ENCODE data around the gene PTS.

The PTS gene

DNA sequence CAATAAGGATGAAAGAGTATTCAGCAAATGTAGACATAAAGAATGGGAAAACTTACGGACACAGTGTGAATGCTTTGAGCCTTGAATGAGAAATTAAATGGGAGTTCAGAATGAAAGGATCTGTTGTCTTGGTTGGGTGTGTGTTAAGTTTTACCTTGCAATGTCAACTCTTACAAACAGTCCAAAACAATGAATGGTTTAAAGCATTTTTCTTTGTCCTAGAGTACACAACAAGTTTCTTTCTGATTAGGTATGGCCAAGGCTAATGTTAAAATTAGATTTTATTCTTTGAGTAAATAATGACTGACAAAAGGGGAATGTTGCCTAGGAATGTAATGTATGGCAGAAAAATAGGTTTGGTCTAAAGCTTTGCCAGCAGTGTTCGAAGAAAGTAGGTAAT lies 2.5 kb downstream of the PTS start:
- Mint-ChIP-seq H3K4me1 (peaks cover 10% of the 10 kb centered on the region), H3K27me3 (no peaks in the 10 kb centered on the region), H3K9me3 (no peaks in the 10 kb centered on the region), H3K36me3 (peaks cover 15% of the 10 kb centered on the region), H3K4me3 (no peak overlapping the region), H3K27ac (no peak overlapping the region)
- DNase-seq (ENCODE audit: low spot score in 2 of 2) (no peak), ATAC-seq (ENCODE audit: low read depth) (no peak)

DNA sequence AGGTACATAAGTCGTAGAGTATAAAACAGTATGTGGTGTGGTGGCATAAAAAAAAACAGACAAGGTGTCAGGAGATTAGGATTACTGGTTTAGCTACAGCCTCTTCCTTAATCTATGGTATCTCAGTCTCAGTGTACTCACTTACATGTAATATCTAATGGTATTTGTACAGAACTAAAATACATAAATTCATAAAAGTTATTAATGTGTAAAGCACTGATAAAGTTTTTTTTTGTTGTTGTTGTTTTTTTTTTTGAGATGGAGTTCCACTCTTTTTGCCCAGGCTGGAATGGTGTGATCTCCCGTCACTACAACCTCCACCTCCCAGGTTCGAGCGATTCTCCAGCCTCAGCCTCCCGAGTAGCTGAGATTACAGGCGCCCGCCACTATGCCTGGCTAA lies 2.9 kb downstream of the PTS start:
- no peaks in the 10 kb centered on the region for H3K9me3 Mint-ChIP-seq
- no peaks in the 10 kb centered on the region for H3K27me3 Mint-ChIP-seq
- no peak for ATAC-seq (ENCODE audit: low read depth)
- no peak for DNase-seq (ENCODE audit: low spot score in 2 of 2)
- no peak overlapping the region for H3K4me3 Mint-ChIP-seq
- peaks cover 15% of the 10 kb centered on the region for H3K36me3 Mint-ChIP-seq
- peaks cover 10% of the 10 kb centered on the region for H3K4me1 Mint-ChIP-seq
- H3K27ac Mint-ChIP-seq, result no peak overlapping the region

DNA sequence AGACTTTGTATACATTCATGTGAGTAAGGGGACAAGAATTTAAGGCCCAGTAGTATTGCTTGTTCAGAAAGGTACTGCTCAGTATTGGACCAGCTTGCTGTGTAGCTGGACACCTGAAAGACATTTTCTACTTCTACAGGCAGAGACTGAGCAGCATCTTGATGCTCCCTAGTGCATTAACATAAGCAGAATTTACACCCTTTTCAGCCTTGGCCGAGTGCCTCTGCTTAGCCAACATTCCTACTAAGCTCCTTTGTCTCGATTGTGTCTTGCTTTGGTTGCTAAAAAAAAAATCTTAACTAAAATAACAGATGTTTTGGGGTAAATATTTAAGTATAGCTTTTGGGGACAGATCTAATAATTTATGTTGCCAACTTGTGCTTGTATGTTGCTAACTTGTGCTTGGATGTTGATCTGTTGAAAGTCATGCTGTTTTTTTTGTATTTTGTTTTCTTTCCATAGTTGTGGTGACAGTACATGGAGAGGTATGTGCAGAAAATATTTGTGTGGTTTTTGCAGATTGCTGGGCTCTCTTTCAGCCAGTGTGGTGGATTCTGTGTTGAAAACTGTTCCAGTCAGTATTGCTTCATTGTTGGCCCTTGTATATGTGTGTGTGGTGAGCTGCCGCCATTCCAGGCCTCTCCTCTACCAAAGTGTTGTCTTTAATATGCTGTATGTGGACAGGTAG lies 3.7 kb downstream of the PTS start:
- no peak for ATAC-seq (ENCODE audit: low read depth)
- peaks cover 10% of the 10 kb centered on the region for H3K4me1 Mint-ChIP-seq
- H3K27ac Mint-ChIP-seq, result no peak overlapping the region
- peaks cover 15% of the 10 kb centered on the region for H3K36me3 Mint-ChIP-seq
- H3K9me3 Mint-ChIP-seq, result no peaks in the 10 kb centered on the region
- no peak overlapping the region for H3K4me3 Mint-ChIP-seq
- DNase-seq (ENCODE audit: low spot score in 2 of 2), result no peak
- H3K27me3 Mint-ChIP-seq, result no peaks in the 10 kb centered on the region

DNA sequence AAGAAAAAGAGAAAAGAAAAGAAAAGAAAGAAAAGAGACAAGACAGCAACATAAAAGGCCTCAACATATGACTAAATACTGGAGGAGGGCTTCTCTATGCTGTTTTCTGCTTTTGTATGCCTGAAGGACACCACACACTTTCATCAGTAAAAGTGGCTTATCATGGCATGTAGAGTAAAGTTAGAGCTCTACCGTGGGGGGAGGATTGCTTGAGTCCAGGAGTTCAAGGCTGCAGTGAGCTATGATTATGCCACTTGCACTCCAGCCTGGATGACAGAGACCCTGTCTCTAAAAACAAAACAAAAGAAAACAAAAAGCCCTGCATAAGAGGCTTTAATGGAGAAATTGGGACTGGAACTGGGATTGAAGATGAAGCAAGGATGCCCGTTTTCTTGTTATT lies 5.7 kb downstream of the PTS start:
- H3K27me3 Mint-ChIP-seq, result no peaks in the 10 kb centered on the region
- DNase-seq (ENCODE audit: low spot score in 2 of 2) (no peak), ATAC-seq (ENCODE audit: low read depth) (no peak)
- H3K4me3 Mint-ChIP-seq, result no peak overlapping the region
- H3K36me3 Mint-ChIP-seq, result peaks cover 27% of the 10 kb centered on the region
- H3K4me1 Mint-ChIP-seq, result peaks cover 20% of the 10 kb centered on the region
- H3K9me3 Mint-ChIP-seq, result no peaks in the 10 kb centered on the region
- H3K27ac Mint-ChIP-seq, result no peak overlapping the region

DNA sequence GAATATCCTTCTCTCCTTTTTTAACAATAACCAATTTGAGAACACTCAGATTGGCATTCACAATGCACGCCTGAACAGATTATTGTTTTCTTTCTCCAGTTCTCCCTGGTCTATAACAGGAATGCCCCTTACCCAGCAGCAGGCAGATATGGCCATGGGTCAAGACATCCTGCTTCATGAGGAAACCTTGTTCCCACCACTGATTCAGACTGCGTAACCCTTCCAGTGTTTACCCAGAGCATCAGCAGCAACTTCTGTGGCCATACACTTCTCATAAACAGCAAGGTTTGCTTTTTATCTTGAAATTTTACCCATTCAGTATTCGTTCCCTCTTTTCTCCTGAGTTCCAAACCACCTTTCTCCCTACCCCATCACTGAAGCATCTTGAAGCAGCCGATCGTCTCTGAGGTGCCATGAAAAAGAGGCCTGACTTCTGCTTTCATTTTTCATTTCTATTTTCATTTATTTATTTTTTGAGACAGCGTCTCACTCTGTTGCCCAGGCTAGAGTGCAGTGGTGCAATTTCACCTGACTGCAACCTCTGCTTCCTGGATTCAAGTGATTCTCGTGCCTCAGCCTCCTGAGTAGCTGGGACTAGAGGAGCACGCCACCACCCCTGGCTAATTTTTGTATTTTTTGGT lies 9.6 kb downstream of the PTS start:
- DNase-seq (ENCODE audit: low spot score in 2 of 2), result no peak
- Mint-ChIP-seq H3K9me3 (no peaks in the 10 kb centered on the region), H3K4me1 (peaks cover 11% of the 10 kb centered on the region), H3K27ac (peak overlapping the region; percentile 89), H3K4me3 (peak overlapping the region; percentile 47), H3K27me3 (no peaks in the 10 kb centered on the region), H3K36me3 (peaks cover 39% of the 10 kb centered on the region)
- ATAC-seq (ENCODE audit: low read depth), result peak; percentile 67

DNA sequence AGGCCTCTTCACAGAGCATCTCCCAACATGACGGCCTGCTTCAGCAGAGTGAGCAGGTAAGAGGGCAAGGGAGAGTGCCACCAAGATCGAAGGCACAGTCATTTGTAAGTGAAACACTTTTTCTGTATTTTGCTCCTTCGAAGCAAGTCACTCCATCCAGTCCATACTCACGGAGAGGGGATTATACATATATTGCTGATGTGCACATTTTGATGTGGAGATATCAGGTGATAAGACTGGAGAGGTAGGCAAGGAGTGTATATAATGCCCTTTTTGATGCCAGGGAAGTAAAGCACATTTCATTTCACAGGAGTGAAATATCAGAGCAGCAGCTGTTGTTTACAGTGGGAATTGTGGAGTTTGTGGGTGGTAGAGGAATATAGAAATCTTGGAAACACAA lies 11.2 kb downstream of the PTS start:
- no peak overlapping the region for H3K27ac Mint-ChIP-seq
- ATAC-seq (ENCODE audit: low read depth), result no peak

DNA sequence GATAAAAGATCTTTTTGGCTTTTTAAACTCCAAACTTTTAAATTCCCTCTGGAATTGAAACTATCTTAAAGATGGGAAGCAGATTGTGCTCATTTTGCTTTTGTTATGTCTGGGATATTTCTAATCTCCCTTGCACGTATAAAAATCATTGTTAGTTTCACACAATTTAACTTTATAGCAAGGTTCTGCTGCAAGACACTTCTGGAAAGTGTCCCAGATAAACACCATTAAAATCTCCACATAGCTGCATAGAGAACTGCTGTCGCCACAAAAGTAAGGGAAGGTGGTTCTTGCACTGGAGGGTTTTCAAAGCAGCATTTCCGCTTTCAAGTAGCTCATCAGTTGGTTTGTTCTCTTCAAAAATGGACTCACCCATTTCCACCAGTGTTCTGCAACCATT lies 11.8 kb downstream of the PTS start:
- Mint-ChIP-seq H3K27ac (no peak overlapping the region), H3K36me3 (peaks cover 40% of the 10 kb centered on the region), H3K9me3 (no peaks in the 10 kb centered on the region), H3K4me1 (peaks cover 11% of the 10 kb centered on the region), H3K4me3 (no peak overlapping the region), H3K27me3 (no peaks in the 10 kb centered on the region)
- ATAC-seq (ENCODE audit: low read depth) (no peak), DNase-seq (ENCODE audit: low spot score in 2 of 2) (no peak)

More for the DNA sequence above, 11.2 kb downstream of the PTS start:
- H3K27me3 Mint-ChIP-seq, result no peaks in the 10 kb centered on the region
- DNase-seq (ENCODE audit: low spot score in 2 of 2), result no peak
- no peaks in the 10 kb centered on the region for H3K9me3 Mint-ChIP-seq
- peaks cover 35% of the 10 kb centered on the region for H3K36me3 Mint-ChIP-seq
- H3K4me1 Mint-ChIP-seq, result peaks cover 11% of the 10 kb centered on the region
- H3K4me3 Mint-ChIP-seq, result no peak overlapping the region

DNA sequence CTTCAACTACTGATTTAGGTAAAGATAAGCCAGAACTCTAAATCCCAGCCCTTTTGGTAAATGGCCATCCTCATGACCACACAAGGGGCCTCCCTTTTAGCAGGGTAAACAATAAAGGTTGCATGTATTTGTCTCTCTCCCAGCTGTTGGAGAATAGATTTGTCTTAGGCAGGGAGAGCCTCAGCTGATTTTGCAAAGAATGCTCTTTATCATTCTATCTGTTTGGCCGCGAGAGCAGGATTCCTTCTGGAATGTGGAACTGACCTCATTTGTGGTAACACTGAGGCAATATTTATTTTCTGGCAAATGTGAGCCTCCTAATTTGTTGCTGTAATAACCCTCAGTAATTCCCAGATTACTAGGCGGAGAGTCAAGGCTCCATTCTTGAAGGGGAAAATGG lies 15.3 kb downstream of the PTS start:
- Mint-ChIP-seq H3K4me1 (peaks cover 2% of the 10 kb centered on the region), H3K36me3 (peaks cover 33% of the 10 kb centered on the region), H3K4me3 (no peak overlapping the region), H3K9me3 (peaks cover 2% of the 10 kb centered on the region), H3K27me3 (no peaks in the 10 kb centered on the region), H3K27ac (no peak overlapping the region)
- no peak for DNase-seq (ENCODE audit: low spot score in 2 of 2)
- ATAC-seq (ENCODE audit: low read depth), result no peak

DNA sequence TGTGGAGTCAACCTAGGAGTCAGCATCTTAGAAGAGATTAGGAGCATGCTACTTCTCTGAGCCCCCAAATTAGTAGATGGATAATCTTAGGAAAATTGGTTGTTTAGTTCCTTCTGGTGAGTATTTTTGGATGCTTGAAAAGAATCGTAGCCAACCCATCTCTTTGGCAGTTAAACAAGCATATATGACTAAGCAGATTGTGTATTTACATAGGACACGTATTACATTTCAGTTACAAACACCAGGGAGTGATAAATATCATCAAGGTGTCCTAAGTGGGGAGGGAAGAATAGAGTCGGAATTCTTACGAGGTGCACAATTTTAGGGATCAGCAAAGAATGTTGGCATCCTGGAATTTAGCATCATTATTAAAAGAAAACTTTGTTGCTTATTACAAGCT lies 21.0 kb downstream of the PTS start:
- DNase-seq (ENCODE audit: low spot score in 2 of 2) (no peak), ATAC-seq (ENCODE audit: low read depth) (no peak)
- no peaks in the 10 kb centered on the region for H3K27me3 Mint-ChIP-seq
- no peak overlapping the region for H3K27ac Mint-ChIP-seq
- H3K36me3 Mint-ChIP-seq, result peaks cover 8% of the 10 kb centered on the region
- H3K9me3 Mint-ChIP-seq, result peaks cover 2% of the 10 kb centered on the region
- no peak overlapping the region for H3K4me3 Mint-ChIP-seq
- H3K4me1 Mint-ChIP-seq, result no peaks in the 10 kb centered on the region

DNA sequence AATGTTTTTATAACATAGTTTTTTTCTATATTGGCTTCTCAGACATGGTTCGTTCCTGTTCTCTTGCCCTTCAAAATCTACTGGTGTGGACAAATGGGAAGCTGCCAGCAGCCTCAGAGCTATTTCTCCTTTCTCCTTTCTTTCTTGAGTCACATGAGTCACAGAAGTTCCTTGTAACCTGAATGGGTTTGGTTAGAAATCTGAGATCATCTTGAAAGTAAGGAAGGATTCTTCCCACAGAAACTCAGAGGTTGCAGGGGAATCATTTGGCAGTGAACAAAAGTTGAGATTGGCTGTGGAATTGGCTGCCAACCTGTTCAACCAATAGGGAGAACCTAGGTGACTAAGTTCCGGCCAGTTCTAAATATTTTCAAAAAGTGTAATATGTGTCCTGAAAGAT lies 22.0 kb downstream of the PTS start:
- Mint-ChIP-seq H3K27me3 (no peaks in the 10 kb centered on the region), H3K4me3 (no peak overlapping the region), H3K9me3 (peaks cover 2% of the 10 kb centered on the region), H3K4me1 (no peaks in the 10 kb centered on the region), H3K36me3 (peaks cover 4% of the 10 kb centered on the region), H3K27ac (no peak overlapping the region)
- ATAC-seq (ENCODE audit: low read depth) (no peak), DNase-seq (ENCODE audit: low spot score in 2 of 2) (no peak)

DNA sequence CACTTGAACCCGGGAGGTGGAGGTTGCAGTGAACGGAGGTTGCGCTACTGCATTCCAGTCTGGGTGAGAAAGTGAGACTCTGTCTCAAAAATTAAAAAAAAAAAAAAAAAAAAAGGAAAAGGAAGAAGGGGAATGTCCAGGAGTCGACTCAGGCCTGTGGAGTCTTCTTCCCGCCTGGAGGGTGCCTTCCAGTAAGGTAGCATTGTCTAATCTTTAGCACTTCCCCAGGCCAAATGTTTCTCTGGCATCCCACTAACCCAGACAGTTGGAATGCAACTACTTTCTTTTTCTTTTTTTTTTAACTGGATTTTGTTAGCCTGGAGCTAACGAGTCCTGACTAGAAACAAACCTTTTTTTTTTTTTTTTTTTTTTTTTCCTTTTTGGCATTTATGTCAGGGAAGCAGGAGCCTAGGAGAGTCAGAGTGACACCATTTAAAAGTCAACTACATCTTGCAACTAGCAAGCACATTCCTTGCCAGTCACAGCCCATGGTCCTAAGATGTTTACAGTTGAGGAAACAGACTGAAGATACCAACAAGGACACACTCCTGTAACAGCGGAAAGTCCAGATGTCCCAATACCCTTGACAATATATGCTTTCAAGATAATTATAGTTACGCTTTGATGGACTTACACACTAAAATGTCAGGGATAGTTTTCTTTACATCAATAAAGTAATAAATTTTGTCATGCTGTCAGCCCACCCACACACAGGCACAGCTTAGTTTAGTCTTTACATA lies 23.8 kb downstream of the PTS start:
- H3K4me1 Mint-ChIP-seq, result no peaks in the 10 kb centered on the region
- H3K27ac Mint-ChIP-seq, result no peak overlapping the region
- no peaks in the 10 kb centered on the region for H3K27me3 Mint-ChIP-seq
- H3K4me3 Mint-ChIP-seq, result no peak overlapping the region
- H3K36me3 Mint-ChIP-seq, result no peaks in the 10 kb centered on the region
- ATAC-seq (ENCODE audit: low read depth) (no peak), DNase-seq (ENCODE audit: low spot score in 2 of 2) (no peak)
- H3K9me3 Mint-ChIP-seq, result peaks cover 2% of the 10 kb centered on the region

DNA sequence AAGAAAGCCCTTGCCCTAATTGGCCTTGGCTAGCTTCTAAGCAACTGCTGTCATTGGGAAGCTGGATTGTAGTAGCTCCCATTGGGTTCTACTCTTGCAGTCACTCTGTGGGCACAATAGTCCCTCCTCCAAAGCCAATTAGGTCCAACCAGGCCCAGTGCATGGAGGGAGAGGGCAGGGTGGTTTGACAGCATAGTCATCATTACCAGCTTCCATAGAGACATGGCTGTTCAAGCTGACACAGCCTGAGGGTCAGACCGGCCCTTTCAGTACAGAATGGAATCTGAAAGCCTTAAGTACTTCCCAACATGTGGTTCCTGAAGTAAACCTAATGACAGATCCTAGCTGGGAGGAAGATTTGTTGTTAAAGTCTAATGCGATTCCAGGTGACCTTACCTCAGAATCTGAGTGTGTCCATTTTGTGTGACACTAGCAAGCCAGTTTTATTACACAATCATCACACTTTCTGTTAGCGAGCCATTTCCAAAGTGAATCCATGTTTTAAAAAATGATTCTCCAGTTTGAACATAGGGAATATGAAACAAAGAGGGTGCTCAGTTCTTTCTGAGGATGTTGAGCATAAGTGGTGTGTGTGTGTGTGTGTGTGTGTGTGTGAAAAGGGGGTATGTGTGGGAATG lies 27.5 kb downstream of the PTS start:
- Mint-ChIP-seq H3K27me3 (no peaks in the 10 kb centered on the region), H3K4me1 (no peaks in the 10 kb centered on the region)

DNA sequence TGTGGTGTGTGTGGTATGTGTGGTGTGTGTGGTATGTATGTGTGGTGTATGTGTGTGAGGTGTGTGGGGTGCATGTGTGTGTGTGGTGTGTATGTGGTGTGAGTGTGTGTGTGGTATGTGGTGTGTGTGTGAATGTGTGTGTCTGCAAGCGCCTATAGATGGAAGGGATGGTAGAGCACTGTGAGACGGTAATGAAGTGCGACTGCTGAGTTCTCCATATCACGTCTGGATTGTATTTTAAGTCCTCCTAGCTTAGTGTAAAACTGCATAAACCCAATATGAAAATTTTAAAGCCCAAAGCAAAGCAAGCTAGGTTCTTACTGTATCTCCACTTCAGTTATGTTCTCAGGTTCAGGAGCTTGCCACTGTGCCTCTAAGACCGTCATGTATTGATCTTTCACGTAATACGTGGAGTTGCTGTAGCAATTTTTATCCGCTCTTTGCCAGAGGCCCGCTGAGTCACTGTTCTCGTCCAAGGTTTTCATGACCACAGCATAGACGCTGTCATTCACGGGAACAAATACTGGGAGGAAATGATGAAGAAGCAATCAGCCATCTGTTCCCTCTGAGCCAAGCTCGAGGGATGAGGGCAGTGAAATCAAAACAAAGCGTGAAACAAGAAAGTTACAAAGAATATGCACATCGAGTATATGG lies 29.0 kb downstream of the PTS start:
- Mint-ChIP-seq H3K4me1 (no peaks in the 10 kb centered on the region), H3K36me3 (peaks cover 2% of the 10 kb centered on the region), H3K27ac (no peak overlapping the region), H3K4me3 (no peak overlapping the region), H3K27me3 (no peaks in the 10 kb centered on the region), H3K9me3 (no peaks in the 10 kb centered on the region)
- DNase-seq (ENCODE audit: low spot score in 2 of 2), result no peak
- no peak for ATAC-seq (ENCODE audit: low read depth)

More for the DNA sequence above, 27.5 kb downstream of the PTS start:
- Mint-ChIP-seq H3K36me3 (peaks cover 2% of the 10 kb centered on the region), H3K27ac (no peak overlapping the region), H3K9me3 (no peaks in the 10 kb centered on the region), H3K4me3 (no peak overlapping the region)
- ATAC-seq (ENCODE audit: low read depth), result no peak
- DNase-seq (ENCODE audit: low spot score in 2 of 2), result no peak

DNA sequence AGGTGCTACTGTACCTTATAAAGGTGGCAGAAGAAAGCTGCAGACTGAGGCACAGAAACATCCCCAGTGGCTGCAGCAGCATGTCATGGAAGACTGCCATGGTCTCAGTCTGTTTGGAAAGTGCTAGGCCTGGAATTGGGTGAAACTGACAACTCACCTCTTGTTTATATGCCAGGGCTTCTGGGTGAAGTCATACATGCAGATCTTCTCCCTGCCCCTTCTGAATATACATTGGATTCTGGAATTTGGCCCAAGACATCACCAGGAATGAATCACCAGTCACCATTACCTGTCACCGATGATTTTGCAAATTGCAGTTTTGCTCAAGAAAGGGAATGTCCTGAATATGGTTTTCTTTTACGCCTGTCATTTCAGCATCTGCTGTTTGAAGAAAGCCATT lies 34.3 kb downstream of the PTS start, which contains the start of gene PLET1:
PLET1 (minus strand) TSS at position 371 of the 400 bp plus-strand sequence; CDS start at position 100, 271 bp downstream.
- peaks cover 4% of the 10 kb centered on the region for H3K36me3 Mint-ChIP-seq
- H3K4me1 Mint-ChIP-seq, result no peaks in the 10 kb centered on the region
- H3K4me3 Mint-ChIP-seq, result no peak within 1 kb of the TSS
- H3K27me3 Mint-ChIP-seq, result no peaks in the 10 kb centered on the region
- H3K9me3 Mint-ChIP-seq, result no peaks in the 10 kb centered on the region
- no peak within 1 kb of the TSS for H3K27ac Mint-ChIP-seq
- no peak for DNase-seq (ENCODE audit: low spot score in 2 of 2)
- no peak for ATAC-seq (ENCODE audit: low read depth)
